GM12878 (cell line): ENCODE measurements around the gene IMMP2L. TPM values are rescaled to one million over a fixed set of nuclear protein-coding genes. Genes with fewer than 3 reads are reported as not detected.

ENCODE experiments used
- polyA plus RNA-seq, 11 experiments: library from polyadenylated mRNA; depleted of rRNA in 4 of 11; unstranded in 6 of 11; stranded (reverse) in 5 of 11; fragments of >200 nt; fragmentation: Nextera tagmentation in 4 of 11; fragmentation: Illumina TruSeq in 1 of 11; extraction: Ambion mirVana in 4 of 11; extraction: Trizol in 1 of 11; gene quantifications; 1 replicate in 1 of 11; 2 replicates in 10 of 11; pipeline versions ENCODE4 v1.2.1 to v1.2.3, GENCODE V29; 2011 to 2016; ENCODE audit warnings: inconsistent platforms in 2 of 11, missing spikeins in 2 of 11, low read depth in 1 of 11
- small RNA-seq: library from RNA; depleted of rRNA; stranded (forward); fragments of <200 nt; gene quantifications from one replicate; pipeline ENCODE3, GENCODE V24; 2014
- total RNA-seq, 4 experiments: library from RNA; depleted of rRNA in 3 of 4; stranded (reverse); fragments of >200 nt in 3 of 4; fragmentation: Illumina TruSeq in 1 of 4; extraction: Trizol in 1 of 4; gene quantifications; 2 replicates each; pipeline versions ENCODE4 v1.2.1 to v1.2.3, GENCODE V29; 2013 to 2021

The IMMP2L gene
- total and polyA plus RNA-seq, 10 of the 15 experiments (the other 5 are each of a cell fraction or from before 2014, with no cell fraction given), result 12.6 to 46.3 (median 19.6) TPM

Small RNAs within 50 kb of the gene (small RNA-seq; reads per million reads assigned to genes)
- gene AC003989.2, result not detected
